HG03442 (cell line): ENCODE data around the gene ZFAND2A.
A peak's percentile ranks its signal among the peaks of the same experiment; 100 is the strongest.
"Not testable (repeated sequence)": the region's sequence is repeated elsewhere in the genome, so short reads cannot be mapped to it uniquely, and the experiment has no call there.

Experiments used
- ATAC-seq: cut with Tn5 transposase; IDR thresholded peaks from one replicate; pipeline ENCODE4 v1.9.1; 2021; ENCODE audit warnings: mild to moderate bottlenecking, moderate library complexity; ENCODE audit not compliant: unreplicated experiment

Gene ZFAND2A

DNA sequence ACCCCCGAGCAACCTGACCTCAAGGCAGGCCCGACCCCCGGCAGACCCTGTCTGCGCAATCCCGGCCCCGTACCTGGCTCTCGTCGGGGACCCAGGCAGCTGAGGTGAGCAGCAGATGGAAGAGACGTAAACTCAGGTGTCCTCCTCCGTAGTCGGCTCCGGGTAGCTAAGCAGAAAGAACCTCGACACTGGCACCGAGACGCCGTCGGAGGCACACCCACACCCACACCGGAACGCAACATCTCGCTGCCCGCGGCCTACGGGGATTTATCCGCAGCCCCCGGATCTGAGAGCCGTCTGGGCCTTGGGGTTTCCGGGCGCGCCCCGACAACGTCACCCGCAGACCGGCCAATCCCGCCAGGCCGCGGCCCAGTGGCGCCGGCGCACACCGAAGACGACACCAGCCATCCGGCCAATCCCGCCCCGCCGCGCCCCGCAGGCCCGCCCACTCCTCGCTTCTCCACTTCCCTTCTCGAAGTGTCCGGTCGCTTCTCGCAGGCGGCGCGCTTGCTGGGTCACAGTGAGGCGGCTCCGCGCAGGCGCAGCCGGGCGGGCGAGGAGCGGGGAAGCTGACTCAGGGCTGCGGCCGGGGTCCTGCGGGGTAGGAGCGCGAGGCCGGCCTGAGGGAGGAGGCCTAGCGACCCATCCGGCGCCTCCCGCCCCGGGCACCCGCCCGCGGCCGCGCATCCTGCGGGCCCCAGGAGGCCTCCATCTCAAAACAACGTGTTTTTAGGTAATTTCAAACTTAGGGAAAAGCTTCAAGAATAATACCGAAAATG is at the start of gene ZFAND2A:
Gene ZFAND2A (minus strand): TSS at position 306 of the 779 bp plus-strand sequence. CDS start 1,984 bp downstream, outside the sequence.
- peak; percentile 92 for ATAC-seq

- ATAC-seq = no peak
These were observed 49.1 kb upstream of the ZFAND2A start for GRCh38 chr7:1209097-1209496.

DNA sequence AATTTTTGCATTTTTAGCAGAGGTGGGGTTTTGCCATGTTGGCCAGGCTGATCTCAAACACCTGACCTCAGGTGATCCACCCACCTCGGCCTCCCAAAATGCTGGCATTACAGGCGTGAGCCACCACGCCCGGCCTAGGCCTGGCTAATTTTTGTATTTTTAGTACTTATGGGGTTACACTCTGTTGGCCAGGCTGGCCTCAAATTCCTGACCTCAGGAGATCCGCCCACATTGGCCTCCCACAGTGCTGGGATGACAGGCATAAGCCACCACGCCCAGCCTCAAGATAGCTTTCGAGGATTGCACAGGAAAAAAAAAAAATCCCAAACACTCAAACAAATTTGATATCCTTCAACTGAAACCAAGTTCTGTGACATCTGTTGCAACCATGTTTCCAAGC is 45.7 kb upstream of the ZFAND2A start:
- not testable (repeated sequence) for ATAC-seq

- no peak for ATAC-seq
These were observed 44.6 kb upstream of the ZFAND2A start for GRCh38 chr7:1204460-1205140.

DNA sequence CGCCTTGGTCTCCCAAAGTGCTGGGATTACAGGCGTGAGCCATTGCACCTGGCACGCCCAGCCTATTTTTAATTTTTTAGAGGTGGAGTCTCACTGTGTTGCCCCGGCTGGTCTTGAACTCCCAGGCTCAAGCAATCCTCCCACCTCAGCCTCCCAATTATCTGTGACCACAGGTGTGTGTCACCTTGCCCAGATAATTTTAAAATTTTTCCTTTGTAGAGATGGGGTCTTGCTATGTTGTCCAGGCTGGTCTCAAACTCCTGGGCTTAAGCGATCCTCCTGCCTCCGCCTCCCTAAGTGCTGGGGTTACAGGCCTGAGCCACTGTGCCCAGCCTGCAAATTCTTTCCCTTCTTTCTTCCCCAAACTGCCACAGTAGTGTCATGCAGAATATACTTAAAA is 42.9 kb upstream of the ZFAND2A start:
- ATAC-seq = not testable (repeated sequence)

GRCh38 chr7:1201916-1202315 is 41.9 kb upstream of the ZFAND2A start:
- no peak for ATAC-seq

DNA sequence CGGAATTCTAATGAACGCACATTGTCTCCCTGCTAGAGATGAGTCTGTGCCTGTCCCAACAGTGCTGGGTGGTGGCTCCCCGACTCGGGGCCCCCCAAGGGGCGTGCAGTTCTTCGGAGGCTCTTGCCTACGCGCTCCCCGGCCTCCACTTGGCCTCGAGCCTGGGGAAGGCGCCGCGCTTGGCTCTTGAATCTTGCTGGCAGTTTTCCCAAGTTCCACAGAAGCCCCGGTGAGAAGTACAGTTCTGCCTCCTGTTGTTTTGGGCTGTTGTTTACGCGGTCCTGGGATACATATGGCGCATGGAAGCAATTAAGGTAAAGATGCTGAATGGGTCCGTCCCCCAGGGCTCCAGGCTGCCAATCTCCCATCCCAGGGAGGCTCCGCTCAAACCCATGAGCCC is 40.0 kb upstream of the ZFAND2A start:
- no peak for ATAC-seq

- ATAC-seq = no peak
These were observed 38.1 kb upstream of the ZFAND2A start for GRCh38 chr7:1197997-1198625.

DNA sequence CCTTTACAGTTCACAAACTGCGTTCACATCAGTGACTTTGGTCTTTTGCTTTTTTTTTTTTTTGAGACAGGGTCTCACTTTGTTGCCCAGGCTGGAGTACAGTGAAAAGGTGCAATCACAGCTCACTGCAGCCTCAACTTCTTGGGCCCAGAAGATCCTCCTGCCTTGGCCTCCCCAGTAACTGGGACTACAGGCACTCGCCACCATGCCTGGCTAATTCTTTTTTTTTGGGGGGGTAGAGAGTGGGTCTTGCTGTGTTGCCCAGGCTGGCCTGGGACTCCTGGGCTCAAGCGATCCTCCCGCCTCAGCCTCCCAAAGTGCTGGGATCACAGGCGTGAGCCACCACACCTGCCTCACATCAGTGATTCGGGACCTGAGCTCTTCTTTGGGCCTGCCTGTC is 37.0 kb upstream of the ZFAND2A start:
- no peak for ATAC-seq

GRCh38 chr7:1196441-1196840 is 36.4 kb upstream of the ZFAND2A start:
- ATAC-seq = not testable (repeated sequence)

DNA sequence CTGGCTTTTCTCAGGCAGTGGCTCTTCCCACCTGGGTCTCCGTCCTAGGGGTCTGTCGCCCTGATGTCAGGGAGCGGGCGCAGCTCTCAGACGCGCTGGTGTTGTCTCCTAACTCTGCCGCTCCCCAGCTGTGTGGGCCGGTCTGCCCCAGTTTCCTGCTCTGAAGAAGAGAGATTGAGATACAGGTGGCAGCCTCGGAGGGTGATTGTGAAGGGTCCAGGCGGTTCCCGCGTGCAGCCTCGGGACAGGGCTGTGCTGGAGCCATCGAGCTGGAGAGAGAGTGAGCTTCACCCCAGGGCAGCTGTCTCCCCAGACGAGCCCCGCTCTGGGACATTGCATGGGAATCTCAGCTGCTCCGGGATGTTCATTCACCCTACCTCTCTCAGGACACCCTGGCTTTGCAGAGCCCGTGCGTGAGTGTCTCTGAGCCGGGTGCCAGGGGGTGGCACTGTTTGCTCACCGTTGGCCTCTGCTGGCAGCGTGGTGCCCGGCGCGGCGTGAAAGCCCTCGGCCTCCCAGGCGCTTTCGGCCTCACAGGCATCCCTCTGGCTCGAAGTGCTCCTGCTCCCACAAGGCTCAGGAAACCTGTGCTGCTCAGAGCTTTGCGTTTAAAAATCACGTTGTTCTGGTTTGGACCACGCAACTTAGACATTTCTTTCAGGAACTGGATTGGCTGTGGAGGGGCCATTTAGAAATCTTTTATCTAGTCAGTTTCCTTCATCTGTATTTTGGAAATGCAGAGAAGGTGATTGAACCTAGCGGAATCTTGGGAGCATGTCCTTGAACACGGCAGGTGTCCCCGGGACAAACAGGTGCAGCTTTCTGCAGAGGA is 33.8 kb upstream of the ZFAND2A start:
- no peak for ATAC-seq

DNA sequence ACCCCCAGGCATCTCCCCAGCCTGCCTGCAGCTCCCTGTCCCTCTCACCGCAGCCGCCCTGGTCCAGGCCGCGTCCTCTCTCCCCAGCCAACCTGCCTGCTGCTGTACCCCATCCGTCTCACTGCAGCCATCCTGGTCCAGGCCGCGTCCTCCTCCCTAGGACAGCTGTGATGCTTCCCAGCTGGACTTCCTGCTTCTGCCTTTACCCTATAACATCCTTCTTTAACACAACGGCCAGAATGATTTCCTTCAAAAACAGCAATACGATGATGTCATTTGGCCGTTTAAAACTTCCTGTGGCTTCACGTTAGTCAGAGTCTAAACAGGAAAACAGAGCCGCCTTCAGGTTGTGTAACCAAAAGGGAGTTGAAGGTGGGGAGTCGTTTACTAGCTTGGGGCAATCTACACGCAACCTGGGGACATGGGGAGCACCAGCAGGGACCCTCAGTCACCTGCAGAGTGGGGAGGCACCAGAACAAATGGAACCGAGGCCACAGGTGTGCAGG is 32.2 kb upstream of the ZFAND2A start:
- ATAC-seq = no peak

- ATAC-seq = no peak
These were observed 30.2 kb upstream of the ZFAND2A start for GRCh38 chr7:1189986-1190772.

DNA sequence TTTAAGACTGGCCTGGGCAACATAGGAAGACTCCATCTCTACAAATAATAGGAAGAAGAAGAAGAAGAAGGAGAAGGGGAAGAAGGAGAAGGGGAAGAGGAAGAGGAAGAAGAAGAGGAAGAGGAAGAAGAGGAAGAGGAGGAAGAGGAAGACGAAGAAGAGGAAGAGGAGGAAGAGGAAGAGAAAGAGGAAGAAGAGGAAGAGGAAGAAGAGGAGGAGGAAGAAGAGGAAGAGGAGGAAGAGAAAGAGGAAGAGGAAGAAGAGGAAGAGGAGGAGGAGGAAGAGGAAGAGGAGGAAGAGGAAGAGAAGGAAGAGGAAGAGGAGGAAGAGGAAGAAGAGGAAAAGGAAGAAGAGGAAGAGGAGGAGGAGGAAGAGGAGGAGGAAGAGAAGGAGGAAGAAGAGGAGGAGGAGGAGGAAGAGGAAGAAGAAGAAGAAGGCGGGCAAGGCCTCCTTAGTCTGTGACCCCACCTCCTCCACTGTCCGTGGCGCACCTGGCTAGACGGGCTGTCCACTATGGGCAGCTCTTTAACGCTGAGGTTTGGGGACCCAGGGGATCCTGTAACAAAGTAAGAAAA is 28.8 kb upstream of the ZFAND2A start:
- no peak for ATAC-seq

DNA sequence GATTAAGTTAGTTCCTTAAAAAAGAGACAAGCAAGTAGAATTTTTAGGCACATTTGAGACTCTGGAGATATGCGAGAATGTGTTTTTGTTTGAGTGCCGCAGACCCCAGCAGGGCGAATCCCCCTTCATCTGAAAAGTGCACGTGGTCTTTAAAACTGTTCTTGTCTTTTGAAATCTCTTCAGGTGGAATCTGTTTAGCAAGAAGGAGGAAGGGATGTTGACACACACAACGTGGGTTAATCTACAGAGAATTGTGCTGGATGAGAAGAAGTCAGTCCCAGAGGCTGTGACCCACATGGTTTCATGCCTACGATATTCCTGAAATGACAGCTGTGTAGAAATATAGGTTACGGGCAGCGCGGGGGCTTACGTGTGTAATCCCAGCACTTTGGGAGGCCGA is 27.1 kb upstream of the ZFAND2A start:
- ATAC-seq = no peak

DNA sequence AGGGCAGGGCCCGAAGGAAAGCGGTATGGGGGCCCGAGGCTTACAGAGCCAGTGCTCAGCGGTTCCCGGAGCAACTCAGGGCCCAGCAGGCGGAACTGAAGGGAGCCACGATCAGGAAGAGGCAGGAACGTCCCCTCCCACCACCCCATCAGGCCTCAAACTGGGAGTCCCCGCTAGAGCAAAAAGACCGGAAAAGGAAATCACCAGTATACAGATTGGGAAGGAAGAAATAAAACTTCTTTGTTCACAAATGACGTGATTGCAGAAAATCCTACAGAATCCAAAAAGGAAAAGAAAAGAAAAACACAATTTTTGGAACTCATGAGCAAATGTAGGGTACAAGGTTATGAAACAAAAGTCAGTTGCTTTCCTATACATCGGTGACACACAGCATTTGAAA is 21.6 kb upstream of the ZFAND2A start:
- no peak for ATAC-seq

- ATAC-seq = no peak
These were observed 21.0 kb upstream of the ZFAND2A start for GRCh38 chr7:1181031-1181430.

- ATAC-seq = no peak
These were observed 16.9 kb upstream of the ZFAND2A start for GRCh38 chr7:1176891-1177373.
